B cell (primary cell): ENCODE measurements around the gene FOXK1. TPM values are rescaled to one million over a fixed set of nuclear protein-coding genes. Genes with fewer than 3 reads are reported as not detected.

Source experiments
- ATAC-seq: fragments of 200-7000 bp; cut with Tn5 transposase; one replicate; pipeline ENCODE4 v1.10.0; 2021; ENCODE audit warnings: low read depth, mild to moderate bottlenecking, moderate number of reproducible peaks, moderate library complexity
- CTCF ChIA-PET: fragments of 350-600 bp; sonication (Branson Sonifier 250); formaldehyde crosslinking; loops from one replicate; lab custom pipeline; 2021; ENCODE audit warnings: antibody characterized with exemption, inconsistent platforms; lab: Charles Lee
- POLR2A ChIA-PET: fragments of 350-600 bp; sonication (Branson Sonifier 250); formaldehyde crosslinking; loops from one replicate; lab custom pipeline; 2021; ENCODE audit warnings: antibody characterized with exemption; lab: Charles Lee
- DNase-seq: peaks from one replicate; pipeline ENCODE4 v3.0.0; 2013
- H2AFZ ChIP-seq: 2 replicates; pipeline ENCODE4 v1.6.1; 2012; ENCODE audit warnings: mild to moderate bottlenecking, low read depth, low read length; ENCODE audit not compliant: insufficient read depth, poor library complexity, severe bottlenecking
- H3K27ac ChIP-seq, 2 donors: 1 replicate in 1 of 2; 2 replicates in 1 of 2; pipeline ENCODE4 v1.5.1; 2012 to 2013; ENCODE audit warnings: low read length in 2 of 2, mild to moderate bottlenecking in 2 of 2, moderate library complexity in 1 of 2
- H3K27me3 ChIP-seq, 4 experiments: fragments of 200-600 bp in 1 of 4; sonication (generic) in 1 of 4; replicated peaks in 1 of 4; 1 replicate in 2 of 4; 2 replicates in 2 of 4; pipeline versions ENCODE4 v1.6.1 to v1.7.0; 2013 to 2016; ENCODE audit warnings: low read length in 3 of 4, mild to moderate bottlenecking in 2 of 4, mixed read lengths in 1 of 4, moderate library complexity in 1 of 4; ENCODE audit not compliant: insufficient read depth in 4 of 4, control insufficient read depth in 3 of 4; ENCODE audit errors: control extremely low read depth in 1 of 4
- H3K36me3 ChIP-seq, 2 experiments: replicated peaks in 1 of 2; 1 replicate in 1 of 2; 2 replicates in 1 of 2; pipeline versions ENCODE4 v1.6.1 to v1.7.1; 2013; ENCODE audit warnings: low read length in 1 of 2; ENCODE audit not compliant: insufficient read depth in 2 of 2, control insufficient read depth in 1 of 2; ENCODE audit errors: control extremely low read depth in 1 of 2, extremely low read depth in 1 of 2
- H3K4me1 ChIP-seq, 2 donors: fragments of 200-600 bp in 1 of 2; sonication (generic) in 1 of 2; 1 replicate in 1 of 2; 2 replicates in 1 of 2; pipeline versions ENCODE4 v1.5.1 to v1.6.1; 2013 to 2017; ENCODE audit warnings: low read length in 2 of 2; ENCODE audit not compliant: control insufficient read depth in 2 of 2, insufficient read depth in 2 of 2
- H3K4me2 ChIP-seq: replicated peaks from 2 replicates; pipeline ENCODE3; 2012; ENCODE audit warnings: mild to moderate bottlenecking, low read depth, low read length; ENCODE audit not compliant: poor library complexity, severe bottlenecking
- H3K4me3 ChIP-seq, 5 experiments: fragments of 200-600 bp in 1 of 5; sonication (generic) in 1 of 5; 1 replicate in 3 of 5; 2 replicates in 2 of 5; pipeline versions ENCODE4 v1.5.1 to v1.7.0; 2011 to 2016; ENCODE audit warnings: low read length in 4 of 5, mild to moderate bottlenecking in 4 of 5, low read depth in 2 of 5, control low read depth in 1 of 5, moderate library complexity in 1 of 5; ENCODE audit not compliant: insufficient read depth in 1 of 5; ENCODE audit errors: control extremely low read depth in 1 of 5, extremely low read depth in 1 of 5
- H3K79me2 ChIP-seq: fragments of 200-600 bp; sonication (generic); one replicate; pipeline ENCODE4 v1.6.0; 2016; ENCODE audit warnings: low read length; ENCODE audit not compliant: control insufficient read depth, insufficient read depth
- H3K9ac ChIP-seq: fragments of 200-600 bp; sonication (generic); 2 replicates; pipeline ENCODE4 v1.6.1; 2017; ENCODE audit warnings: mild to moderate bottlenecking, low read length, moderate library complexity
- H3K9me3 ChIP-seq, 3 donors: one replicate each; pipeline versions ENCODE4 v1.6.1 to v1.7.1; 2013; ENCODE audit warnings: low read length in 2 of 3; ENCODE audit not compliant: control insufficient read depth in 2 of 3, insufficient read depth in 1 of 3; ENCODE audit errors: control extremely low read depth in 1 of 3
- H4K20me1 ChIP-seq: 2 replicates; pipeline ENCODE4 v1.6.0; 2012; ENCODE audit warnings: mild to moderate bottlenecking, low read length; ENCODE audit not compliant: insufficient read depth, control insufficient read depth, poor library complexity, severe bottlenecking
- H3K27ac Mint-ChIP-seq: one replicate; pipeline ENCODE4 v1.8.0; 2021; ENCODE audit warnings: mixed read lengths
- H3K27me3 Mint-ChIP-seq: one replicate; pipeline ENCODE4 v1.8.0; 2021; ENCODE audit warnings: mixed read lengths
- H3K4me1 Mint-ChIP-seq: one replicate; pipeline ENCODE4 v1.8.0; 2021; ENCODE audit warnings: mixed read lengths
- H3K4me3 Mint-ChIP-seq: one replicate; pipeline ENCODE4 v1.8.0; 2021; ENCODE audit warnings: mixed read lengths
- H3K9me3 Mint-ChIP-seq: one replicate; pipeline ENCODE4 v1.8.0; 2022; ENCODE audit warnings: mixed read lengths; ENCODE audit not compliant: insufficient read depth
- CTCF ChIP-seq: fragments of 200-600 bp; IDR thresholded peaks from one replicate; pipeline ENCODE4 v1.8.0; 2022; ENCODE audit warnings: antibody characterized with exemption, mild to moderate bottlenecking
- EZH2 ChIP-seq: IDR thresholded peaks from 2 replicates; pipeline ENCODE4 v1.6.1; 2012; ENCODE audit warnings: borderline replicate concordance, low read depth, mild to moderate bottlenecking, moderate library complexity, low read length; ENCODE audit not compliant: insufficient read depth, poor library complexity, severe bottlenecking
- WGBS: methylation state at CpG from one replicate; pipeline ENCODE4 v1.1.5; 2013; ENCODE audit warnings: missing lambda C conversion rate; ENCODE audit not compliant: insufficient coverage; 5-methylcytosine and 5-hydroxymethylcytosine counted together
- intact Hi-C: fragments of 100-400 bp; cut with micrococcal nuclease; formaldehyde crosslinking; loops from one replicate; pipeline ENCODE4 v1.10.0; 2022
- polyA plus RNA-seq: library from polyadenylated mRNA; depleted of rRNA; stranded (reverse); fragments of >200 nt; gene quantifications from 2 replicates; pipeline ENCODE4 v1.2.3, GENCODE V29; 2012
- total RNA-seq, 2 donors: library from RNA; stranded (reverse); fragments of 120-200 nt in 1 of 2; gene quantifications; 1 replicate in 1 of 2; 2 replicates in 1 of 2; pipeline versions ENCODE4 v1.2.3 to v1.2.4, GENCODE V29; 2013 to 2022

Gene FOXK1
- total and polyA plus RNA-seq, 2 donors (not counting 1 experiment from before 2014, with no cell fraction given), result 17.9 to 56.2 TPM

GRCh38 chr7:4803397-4804241 lies 121.5 kb downstream of the FOXK1 start:
- no peak overlapping the region for H3K27ac Mint-ChIP-seq
- no peak overlapping the region for H3K9ac ChIP-seq
- CTCF ChIA-PET, result interaction anchor here (0.6 kb wide), 1 partner anchor 993 kb away, joined by 4 read pairs; no protein-coding TSS in a partner anchor

More at GRCh38 chr7:4803397-4804241, 121.5 kb downstream of the FOXK1 start:
- intact Hi-C loops, result no loop called here
- 94% methylated on average over 41 of the region's 41 CpGs for WGBS
- Histone ChIP-seq H4K20me1 (no peaks in the 10 kb centered on the region), H3K4me2 (no peak overlapping the region), H3K4me1 (no peaks in the 10 kb centered on the region), H2AFZ (no peak overlapping the region), H3K27me3 (no peaks in the 10 kb centered on the region), H3K9me3 (no peaks in the 10 kb centered on the region), H3K36me3 (no peaks in the 10 kb centered on the region), H3K79me2 (no peaks in the 10 kb centered on the region), H3K4me3 (no peak overlapping the region), H3K27ac (no peak overlapping the region)
- POLR2A ChIA-PET, result no interaction called here
- TF ChIP-seq CTCF (no peak), EZH2 (no peak)
- Mint-ChIP-seq H3K4me1 (peaks cover 1% of the 10 kb centered on the region), H3K9me3 (no peaks in the 10 kb centered on the region), H3K4me3 (no peak overlapping the region), H3K27me3 (no peaks in the 10 kb centered on the region)
- DNase-seq (no peak), ATAC-seq (no peak)
